Vagina (tissue), 2 donors: ENCODE results near the gene MGAT3.

Experiments used
- CTCF ChIP-seq, 3 experiments: fragments of 450-650 bp in 2 of 3; fragments of 200-600 bp in 1 of 3; sonication (generic) in 1 of 3; IDR thresholded peaks; one replicate each; pipeline ENCODE4 v1.5.1; 2017 to 2019; ENCODE audit warnings: antibody characterized with exemption in 3 of 3, mild to moderate bottlenecking in 2 of 3, moderate library complexity in 2 of 3
- POLR2A ChIP-seq, 2 donors: fragments of 450-650 bp; IDR thresholded peaks; one replicate each; pipeline ENCODE4 v1.6.1; 2017; ENCODE audit warnings: antibody characterized with exemption in 2 of 2, mild to moderate bottlenecking in 2 of 2, moderate library complexity in 2 of 2

DNA sequence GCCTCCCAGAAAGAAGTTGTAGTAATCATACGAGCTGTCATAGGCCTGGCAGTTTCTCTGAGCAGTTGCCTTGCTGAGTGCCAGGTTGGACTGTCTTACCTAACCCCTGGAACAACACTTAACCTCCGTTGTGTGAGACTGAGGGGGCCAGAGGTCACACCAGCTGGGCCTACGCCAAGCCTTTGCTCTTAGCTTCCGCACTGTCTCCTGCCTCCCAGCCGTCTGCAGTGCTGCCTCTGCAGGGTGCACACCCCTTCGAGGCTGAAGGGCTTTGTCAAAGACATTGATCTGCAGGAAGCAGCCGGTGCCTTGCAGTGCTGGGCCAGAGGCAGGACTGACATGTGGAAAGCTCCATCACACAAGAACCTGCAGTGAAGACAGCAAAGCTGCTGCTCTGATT is 40.5 kb upstream of the MGAT3 start:
- TF ChIP-seq CTCF (IDR thresholded peaks at IDR 0.05): no peak
- TF ChIP-seq POLR2A (IDR thresholded peaks at IDR 0.05): no peak
